Natural killer cell (primary cell): ENCODE results near the gene TBXA2R. TPM values are rescaled to one million over a fixed set of nuclear protein-coding genes. Genes with fewer than 3 reads are reported as not detected.

Experiments used
- ATAC-seq, 3 donors: fragments of 150-1000 bp in 2 of 3; fragments of 200-7000 bp in 1 of 3; cut with Tn5 transposase; 1 replicate in 1 of 3; 2 replicates in 2 of 3; pipeline ENCODE4 v1.10.0; 2021; ENCODE audit warnings: mild to moderate bottlenecking in 2 of 3, moderate library complexity in 2 of 3
- DNase-seq, 2 donors: peaks; one replicate each; pipeline versions ENCODE4 v3.0.0 to v3.0.0-alpha.2; 2013 to 2021; ENCODE audit warnings: mixed read lengths in 1 of 2
- H3K27ac ChIP-seq: one replicate; pipeline ENCODE4 v1.5.1; 2013; ENCODE audit warnings: mild to moderate bottlenecking, low read length
- H3K27me3 ChIP-seq: one replicate; pipeline ENCODE4 v1.6.1; 2013; ENCODE audit warnings: low read length; ENCODE audit not compliant: control insufficient read depth, insufficient read depth
- H3K36me3 ChIP-seq: one replicate; pipeline ENCODE4 v1.6.1; 2013; ENCODE audit warnings: low read length; ENCODE audit not compliant: control insufficient read depth, insufficient read depth
- H3K4me1 ChIP-seq: one replicate; pipeline ENCODE4 v1.6.1; 2013; ENCODE audit warnings: low read length; ENCODE audit not compliant: control insufficient read depth, insufficient read depth
- H3K4me3 ChIP-seq: one replicate; pipeline ENCODE4 v1.5.1; 2013; ENCODE audit warnings: low read length
- H3K9me3 ChIP-seq: one replicate; pipeline ENCODE4 v1.6.1; 2013; ENCODE audit warnings: low read length; ENCODE audit not compliant: control insufficient read depth, insufficient read depth
- H3K27ac Mint-ChIP-seq, 2 donors: one replicate each; pipeline ENCODE4 v1.8.0; 2022; ENCODE audit warnings: mild to moderate bottlenecking in 2 of 2, mixed read lengths in 2 of 2, moderate library complexity in 1 of 2
- H3K27me3 Mint-ChIP-seq, 2 donors: one replicate each; pipeline ENCODE4 v1.8.0; 2022; ENCODE audit warnings: low read depth in 2 of 2, mixed read lengths in 2 of 2
- H3K36me3 Mint-ChIP-seq: one replicate; pipeline ENCODE4 v1.8.0; 2022; ENCODE audit warnings: mixed read lengths
- H3K4me1 Mint-ChIP-seq, 2 donors: one replicate each; pipeline ENCODE4 v1.8.0; 2022; ENCODE audit warnings: mixed read lengths in 2 of 2
- H3K4me3 Mint-ChIP-seq: one replicate; pipeline ENCODE4 v1.8.0; 2022; ENCODE audit warnings: mild to moderate bottlenecking, moderate library complexity, mixed read lengths
- H3K9me3 Mint-ChIP-seq, 2 donors: one replicate each; pipeline ENCODE4 v1.8.0; 2022; ENCODE audit warnings: mixed read lengths in 2 of 2
- CTCF ChIP-seq: fragments of 200-600 bp; IDR thresholded peaks from one replicate; pipeline ENCODE4 v1.8.0; 2022; ENCODE audit warnings: antibody characterized with exemption
- WGBS: methylation state at CpG from one replicate; pipeline ENCODE4 v1.1.7; 2013; ENCODE audit warnings: missing lambda C conversion rate; ENCODE audit not compliant: insufficient coverage; 5-methylcytosine and 5-hydroxymethylcytosine counted together
- intact Hi-C: fragments of 100-400 bp; cut with micrococcal nuclease; formaldehyde crosslinking; loops from one replicate; pipeline ENCODE4 v1.14.2; 2022
- total RNA-seq, 4 donors: library from RNA; stranded (reverse); fragments of 120-200 nt in 1 of 4; gene quantifications; one replicate each; pipeline versions ENCODE4 v1.2.3 to v1.2.4, GENCODE V29; 2013 to 2022

TBXA2R gene
- total RNA-seq, 3 donors from 2014 or later (not counting 1 experiment from before 2014, with no cell fraction given), result 1.4 to 2.1 (median 2.1) TPM

- H3K4me3 Mint-ChIP-seq, result no peak overlapping the region
- Histone ChIP-seq H3K9me3 (no peaks in the 10 kb centered on the region), H3K4me1 (peaks cover 14% of the 10 kb centered on the region), H3K27ac (no peak overlapping the region), H3K27me3 (no peaks in the 10 kb centered on the region), H3K36me3 (peaks cover 25% of the 10 kb centered on the region), H3K4me3 (no peak overlapping the region)
- no peaks in the 10 kb centered on the region for H3K9me3 Mint-ChIP-seq
- no peaks in the 10 kb centered on the region for H3K36me3 Mint-ChIP-seq
- no peaks in the 10 kb centered on the region for H3K27me3 Mint-ChIP-seq
- intact Hi-C loops, result loop anchor here (1.0 to 2.0 kb wide), 2 partner anchors 73 to 161 kb away; no protein-coding TSS in a partner anchor
- TF ChIP-seq CTCF, result no peak
- peaks cover 0 to 14% of the 10 kb centered on the region in 2 donors for H3K4me1 Mint-ChIP-seq
- ATAC-seq (no peak), DNase-seq (no peak)
- peak overlapping the region; percentile 26 to 59 for H3K27ac Mint-ChIP-seq
- 78% methylated on average over 10 of the region's 10 CpGs for WGBS
Observed at GRCh38 chr19:3545669-3546034, 61.0 kb downstream of the TBXA2R start.

GRCh38 chr19:3544742-3545668, 61.7 kb downstream of the TBXA2R start:
- Histone ChIP-seq H3K4me1 (peaks cover 14% of the 10 kb centered on the region), H3K4me3 (no peak overlapping the region), H3K27ac (no peak overlapping the region), H3K27me3 (no peaks in the 10 kb centered on the region), H3K9me3 (no peaks in the 10 kb centered on the region), H3K36me3 (peaks cover 25% of the 10 kb centered on the region)
- intact Hi-C loops, result loop anchor here (1.0 to 2.0 kb wide), 2 partner anchors 73 to 162 kb away; no protein-coding TSS in a partner anchor
- peak overlapping the region; percentile 26 to 59 for H3K27ac Mint-ChIP-seq
- peaks cover 0 to 14% of the 10 kb centered on the region in 2 donors for H3K4me1 Mint-ChIP-seq
- peak; percentile 83 to 84 for DNase-seq
- WGBS, result 76% methylated on average over 30 of the region's 30 CpGs
- no peaks in the 10 kb centered on the region for H3K9me3 Mint-ChIP-seq
- H3K27me3 Mint-ChIP-seq, result no peaks in the 10 kb centered on the region
- peak; percentile 91 for TF ChIP-seq CTCF
- no peak overlapping the region for H3K4me3 Mint-ChIP-seq
- ATAC-seq, result peak; percentile 77 to 93 (median 82)
- H3K36me3 Mint-ChIP-seq, result no peaks in the 10 kb centered on the region

Other genes starting within 250 kb of the TBXA2R start
- gene NFIC, start 240.3 kb downstream of the TBXA2R start, total RNA-seq, result 10 to 100 TPM; 18.5 to 22.2 (median 20.6) TPM
- under 1 TPM in 2 of 3 donors, not detected in 1; 0.33 to 0.42 TPM for gene SMIM24, start 126.3 kb downstream of the TBXA2R start, total RNA-seq
- gene SMIM44, start 123.4 kb downstream of the TBXA2R start, total RNA-seq, result not detected
- gene DOHH, start 106.2 kb downstream of the TBXA2R start, total RNA-seq, result 1 to 10 TPM; 4.5 to 5.9 (median 4.6) TPM
- 10 to 100 TPM; 89.1 to 98.3 (median 91.4) TPM for gene FZR1, start 100.6 kb downstream of the TBXA2R start, total RNA-seq
- gene TEKTIP1, start 67.7 kb downstream of the TBXA2R start, total RNA-seq, result 10 to 100 TPM in 1 of 3 donors, 1 to 10 TPM in 2; 5.9 to 11.6 (median 6.4) TPM
- 10 to 100 TPM; 29.8 to 34.5 (median 33.6) TPM for gene MFSD12, start 49.3 kb downstream of the TBXA2R start, total RNA-seq
- gene HMG20B, start 33.9 kb downstream of the TBXA2R start, total RNA-seq, result 10 to 100 TPM; 45.8 to 57.5 (median 52.1) TPM
- gene GIPC3, start 21.4 kb downstream of the TBXA2R start, total RNA-seq, result under 1 TPM; 0.28 to 0.66 (median 0.56) TPM
- gene CACTIN, start 19.9 kb upstream of the TBXA2R start, total RNA-seq, result 10 to 100 TPM; 33.6 to 42.2 (median 40.8) TPM
- gene PIP5K1C, start 93.6 kb upstream of the TBXA2R start, total RNA-seq, result 10 to 100 TPM; 35.0 to 49.2 (median 36.8) TPM
- gene TJP3, start 101.5 kb upstream of the TBXA2R start, total RNA-seq, result 1 to 10 TPM; 1.1 to 2.9 (median 1.3) TPM
- 10 to 100 TPM; 39.9 to 53.6 (median 43.8) TPM for gene APBA3, start 154.8 kb upstream of the TBXA2R start, total RNA-seq
- 10 to 100 TPM; 54.1 to 60.5 (median 55.5) TPM for gene MRPL54, start 155.8 kb upstream of the TBXA2R start, total RNA-seq
- gene RAX2, start 165.4 kb upstream of the TBXA2R start, total RNA-seq, result not detected
- 100 to 1,000 TPM; 269 to 353 (median 317) TPM for gene MATK, start 179.5 kb upstream of the TBXA2R start, total RNA-seq